SU-DHL-6 (cell line): ENCODE results near the gene GTF2H2C.
"Not testable (repeated sequence)": the region's sequence is repeated elsewhere in the genome, so short reads cannot be mapped to it uniquely, and the experiment has no call there.

ENCODE experiments used
- EZH2phosphoT487 ChIP-seq: fragments of 200-600 bp; sonication (generic), shearing (Covaris generic); conservative IDR thresholded peaks from 2 replicates; pipeline ENCODE4 v1.6.1; 2018; ENCODE audit warnings: mild to moderate bottlenecking, antibody characterized with exemption, low read length, moderate library complexity, mixed read lengths
- TF ChIP-seq, protein P1 (sequence below): fragments of 200-600 bp; sonication (generic); IDR thresholded peaks from one replicate; pipeline ENCODE4 v1.5.1; 2017; ENCODE audit warnings: antibody characterized with exemption, mild to moderate bottlenecking, low read length, moderate library complexity; ENCODE audit not compliant: insufficient read depth, poor library complexity, severe bottlenecking

DNA sequence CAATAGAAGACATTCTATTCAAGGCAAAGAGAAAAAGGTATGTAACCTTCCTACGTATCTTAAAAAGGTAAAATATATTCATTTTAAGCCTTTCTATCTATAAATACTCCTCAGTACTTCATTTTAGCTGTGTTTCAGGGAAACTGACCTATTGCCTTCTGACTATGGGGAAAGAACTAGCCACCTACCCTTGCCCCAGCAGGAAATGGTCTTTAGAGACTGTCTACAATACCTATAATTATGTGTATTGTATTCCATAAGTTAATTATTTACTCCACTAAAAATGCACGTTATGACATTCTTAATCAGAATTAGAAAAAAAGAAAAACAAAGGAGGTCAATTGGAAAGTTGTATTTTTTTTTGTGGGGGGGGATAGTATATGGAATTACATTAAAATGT is 6.2 kb downstream of the GTF2H2C start:
- TF ChIP-seq, protein P1, sequence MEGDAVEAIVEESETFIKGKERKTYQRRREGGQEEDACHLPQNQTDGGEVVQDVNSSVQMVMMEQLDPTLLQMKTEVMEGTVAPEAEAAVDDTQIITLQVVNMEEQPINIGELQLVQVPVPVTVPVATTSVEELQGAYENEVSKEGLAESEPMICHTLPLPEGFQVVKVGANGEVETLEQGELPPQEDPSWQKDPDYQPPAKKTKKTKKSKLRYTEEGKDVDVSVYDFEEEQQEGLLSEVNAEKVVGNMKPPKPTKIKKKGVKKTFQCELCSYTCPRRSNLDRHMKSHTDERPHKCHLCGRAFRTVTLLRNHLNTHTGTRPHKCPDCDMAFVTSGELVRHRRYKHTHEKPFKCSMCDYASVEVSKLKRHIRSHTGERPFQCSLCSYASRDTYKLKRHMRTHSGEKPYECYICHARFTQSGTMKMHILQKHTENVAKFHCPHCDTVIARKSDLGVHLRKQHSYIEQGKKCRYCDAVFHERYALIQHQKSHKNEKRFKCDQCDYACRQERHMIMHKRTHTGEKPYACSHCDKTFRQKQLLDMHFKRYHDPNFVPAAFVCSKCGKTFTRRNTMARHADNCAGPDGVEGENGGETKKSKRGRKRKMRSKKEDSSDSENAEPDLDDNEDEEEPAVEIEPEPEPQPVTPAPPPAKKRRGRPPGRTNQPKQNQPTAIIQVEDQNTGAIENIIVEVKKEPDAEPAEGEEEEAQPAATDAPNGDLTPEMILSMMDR = not testable (repeated sequence)
- not testable (repeated sequence) for TF ChIP-seq EZH2phosphoT487
